Measurements from ENCODE around the gene UST. TPM values are rescaled to one million over a fixed set of nuclear protein-coding genes. Genes with fewer than 3 reads are reported as not detected.

UST gene
- total and polyA plus RNA-seq, 9 of the 15 experiments (the other 6 are each of a cell fraction or from before 2014, with no cell fraction given), result 0.04 to 0.10 TPM; not detected in 7

DNA sequence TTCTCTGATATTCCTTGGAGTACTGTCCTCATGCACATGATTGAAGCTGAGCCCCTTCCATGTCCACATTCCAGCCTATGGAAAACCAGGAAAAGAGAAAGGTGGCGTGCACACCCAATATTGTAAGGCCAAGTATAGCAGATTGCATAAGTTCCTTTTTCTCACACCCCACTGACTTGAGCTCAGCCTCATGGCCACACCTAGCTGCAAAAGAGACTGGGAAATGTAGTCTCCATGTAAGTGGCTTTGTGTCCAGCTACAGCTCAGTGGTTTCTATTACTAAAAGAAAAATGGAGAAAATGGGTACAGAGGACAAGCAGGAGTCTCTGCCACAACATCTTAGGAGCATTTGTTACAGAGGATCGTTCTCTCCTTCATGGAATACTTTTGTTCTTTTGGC, 10.8 kb upstream of the UST start:
- POLR2A ChIA-PET, result no interaction called here
- WGBS (ENCODE audit: insufficient coverage, low coverage, missing lambda C conversion rate), result 0% methylated on average over 2 of the region's 2 CpGs
- ATAC-seq, result no peak

GRCh38 chr6:148736774-148737412, 9.9 kb upstream of the UST start:
- Histone ChIP-seq H3K27ac (ENCODE audit: extremely low read depth, low read depth, low read length) (no peak overlapping the region), H4K20me1 (replicated peaks; ENCODE audit: control insufficient read depth, insufficient read depth, low read length) (no peaks in the 10 kb centered on the region), H3K4me2 (ENCODE audit: insufficient read depth, low read length) (no peak overlapping the region), H3K4me1 (replicated peaks in 1 of 2; ENCODE audit: control insufficient read depth in 2 of 2, insufficient read depth in 2 of 2, low read length in 2 of 2) (no peaks in the 10 kb centered on the region), H2AFZ (ENCODE audit: low read depth, low read length) (no peak overlapping the region), H3K4me3 (no peak overlapping the region), H3K79me2 (ENCODE audit: control insufficient read depth, insufficient read depth, low read length) (no peaks in the 10 kb centered on the region), H3K9ac (ENCODE audit: insufficient read depth in 1 of 2, low read depth in 2 of 2, low read length in 2 of 2) (no peak overlapping the region), H3K9me3 (replicated peaks; ENCODE audit: control insufficient read depth, insufficient read depth, low read depth, low read length) (no peaks in the 10 kb centered on the region), H3K9me1 (ENCODE audit: control insufficient read depth, insufficient read depth, low read length) (no peaks in the 10 kb centered on the region), H3K27me3 (ENCODE audit: control insufficient read depth in 2 of 2, insufficient read depth in 2 of 2, low read length in 2 of 2) (no peaks in the 10 kb centered on the region), H3K36me3 (ENCODE audit: control insufficient read depth, insufficient read depth, low read length) (no peaks in the 10 kb centered on the region)
- ATAC-seq (no peak), FAIRE-seq (no peak), DNase-seq (ENCODE audit: extremely low read depth in 1 of 4, low spot score in 3 of 4) (no peak)
- intact Hi-C loops (cut with micrococcal nuclease) (no loop called here), in situ Hi-C loops (cut with MboI) (no loop called here)
- POLR2A ChIA-PET, result no interaction called here
- CTCF ChIA-PET (ENCODE audit: low intra/inter-chr PET ratio), result no interaction called here
- BruUV-seq (replicated peaks), result no TSS peak
- 2% methylated on average over 5 of the region's 5 CpGs for WGBS (ENCODE audit: insufficient coverage, low coverage, missing lambda C conversion rate)
- TF ChIP-seq CSDE1 (IDR thresholded peaks at IDR 0.05) (no peak), RAD21 (CRISPR knock-in tag; conservative IDR thresholded peaks at IDR 0.05 in 1 of 2, IDR thresholded peaks at IDR 0.05 in 1 of 2) (no peak), ZKSCAN3 (CRISPR knock-in tag; IDR thresholded peaks at IDR 0.05) (no peak), ATF4 (CRISPR knock-in tag; IDR thresholded peaks at IDR 0.05) (no peak), ZNF584 (CRISPR knock-in tag; IDR thresholded peaks at IDR 0.05; ENCODE audit: low read depth) (no peak), NUFIP1 (IDR thresholded peaks at IDR 0.05; ENCODE audit: partially characterized antibody) (no peak), PRPF4 (IDR thresholded peaks at IDR 0.05; ENCODE audit: insufficient read depth, low read depth, low read length, poor library complexity, severe bottlenecking) (no peak), BRCA1 (IDR thresholded peaks at IDR 0.05) (no peak), BRCA1 (CRISPR knock-in tag; IDR thresholded peaks at IDR 0.05) (no peak), MEIS2 (IDR thresholded peaks at IDR 0.05; ENCODE audit: partially characterized antibody) (no peak), NR3C1 (CRISPR knock-in tag; IDR thresholded peaks at IDR 0.05) (no peak)
- TF ChIP-seq, protein P1, sequence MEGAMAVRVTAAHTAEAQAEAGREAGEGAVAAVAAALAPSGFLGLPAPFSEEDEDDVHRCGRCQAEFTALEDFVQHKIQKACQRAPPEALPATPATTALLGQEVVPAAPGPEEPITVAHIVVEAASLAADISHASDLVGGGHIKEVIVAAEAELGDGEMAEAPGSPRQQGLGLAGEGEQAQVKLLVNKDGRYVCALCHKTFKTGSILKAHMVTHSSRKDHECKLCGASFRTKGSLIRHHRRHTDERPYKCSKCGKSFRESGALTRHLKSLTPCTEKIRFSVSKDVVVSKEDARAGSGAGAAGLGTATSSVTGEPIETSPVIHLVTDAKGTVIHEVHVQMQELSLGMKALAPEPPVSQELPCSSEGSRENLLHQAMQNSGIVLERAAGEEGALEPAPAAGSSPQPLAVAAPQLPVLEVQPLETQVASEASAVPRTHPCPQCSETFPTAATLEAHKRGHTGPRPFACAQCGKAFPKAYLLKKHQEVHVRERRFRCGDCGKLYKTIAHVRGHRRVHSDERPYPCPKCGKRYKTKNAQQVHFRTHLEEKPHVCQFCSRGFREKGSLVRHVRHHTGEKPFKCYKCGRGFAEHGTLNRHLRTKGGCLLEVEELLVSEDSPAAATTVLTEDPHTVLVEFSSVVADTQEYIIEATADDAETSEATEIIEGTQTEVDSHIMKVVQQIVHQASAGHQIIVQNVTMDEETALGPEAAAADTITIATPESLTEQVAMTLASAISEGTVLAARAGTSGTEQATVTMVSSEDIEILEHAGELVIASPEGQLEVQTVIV (CRISPR knock-in tag; IDR thresholded peaks at IDR 0.05; ENCODE audit: borderline replicate concordance), result no peak

More for the DNA sequence above, 10.8 kb upstream of the UST start:
- TF ChIP-seq POLR2AphosphoS5 (IDR thresholded peaks at IDR 0.05; ENCODE audit: control insufficient read depth, insufficient read depth, low read depth, low read length), result no peak
- no peak for TF ChIP-seq ZNF384 (IDR thresholded peaks at IDR 0.05; ENCODE audit: low read depth, low read length)
- no peak for TF ChIP-seq MIER1 (IDR thresholded peaks at IDR 0.05; ENCODE audit: low read depth)
- DNase-seq (ENCODE audit: extremely low read depth in 1 of 4, low spot score in 3 of 4) (no peak), FAIRE-seq (no peak)
- Histone ChIP-seq H3K79me2 (ENCODE audit: control insufficient read depth, insufficient read depth, low read length) (no peaks in the 10 kb centered on the region), H3K4me2 (ENCODE audit: insufficient read depth, low read length) (no peak overlapping the region), H3K9ac (ENCODE audit: insufficient read depth in 1 of 2, low read depth in 2 of 2, low read length in 2 of 2) (no peak overlapping the region), H4K20me1 (replicated peaks; ENCODE audit: control insufficient read depth, insufficient read depth, low read length) (no peaks in the 10 kb centered on the region), H3K9me3 (replicated peaks; ENCODE audit: control insufficient read depth, insufficient read depth, low read depth, low read length) (no peaks in the 10 kb centered on the region), H2AFZ (ENCODE audit: low read depth, low read length) (no peak overlapping the region), H3K4me3 (no peak overlapping the region), H3K9me1 (ENCODE audit: control insufficient read depth, insufficient read depth, low read length) (no peaks in the 10 kb centered on the region), H3K4me1 (replicated peaks in 1 of 2; ENCODE audit: control insufficient read depth in 2 of 2, insufficient read depth in 2 of 2, low read length in 2 of 2) (no peaks in the 10 kb centered on the region), H3K36me3 (ENCODE audit: control insufficient read depth, insufficient read depth, low read length) (no peaks in the 10 kb centered on the region), H3K27me3 (ENCODE audit: control insufficient read depth in 2 of 2, insufficient read depth in 2 of 2, low read length in 2 of 2) (peaks cover 0 to under 1% of the 10 kb centered on the region in 2 experiments; a peak in 1 of 5 replicates), H3K27ac (ENCODE audit: extremely low read depth, low read depth, low read length) (no peak overlapping the region)
- BruUV-seq (replicated peaks), result no TSS peak
- intact Hi-C loops (cut with micrococcal nuclease), result no loop called here
- CTCF ChIA-PET (ENCODE audit: low intra/inter-chr PET ratio), result no interaction called here
- in situ Hi-C loops (cut with MboI), result no loop called here
